Brain microvascular endothelial cell (primary cell): ENCODE data around the gene CCN2.

Source experiments
- DNase-seq: peaks from one replicate; pipeline ENCODE4 v3.0.0-alpha.2; 2020
- H3K27ac ChIP-seq: fragments of 250-450 bp; sonication (Bioruptor Pico); 2 replicates; pipeline ENCODE4 v1.5.1; 2020; ENCODE audit warnings: mild to moderate bottlenecking, moderate library complexity
- H3K27me3 ChIP-seq: fragments of 250-450 bp; sonication (Bioruptor Pico); replicated peaks from 2 replicates; pipeline ENCODE4 v1.5.1; 2020; ENCODE audit warnings: mild to moderate bottlenecking
- H3K36me3 ChIP-seq: fragments of 250-450 bp; sonication (Bioruptor Pico); replicated peaks from 2 replicates; pipeline ENCODE4 v1.5.1; 2020; ENCODE audit warnings: mild to moderate bottlenecking
- H3K4me3 ChIP-seq: 2 replicates; pipeline ENCODE4 v1.5.1; 2011; ENCODE audit warnings: low read depth, mild to moderate bottlenecking, control low read depth, low read length, moderate library complexity
- in situ Hi-C: cut with HindIII; loops from 2 replicates; pipeline ENCODE4 v1.10.0; 2017; ENCODE audit warnings: low sequenced_read_pairs, low pct_ligation_motif_present
- TF ChIP-seq, protein P1 (sequence below): IDR thresholded peaks from 2 replicates; pipeline ENCODE4 v1.5.1; 2011; ENCODE audit warnings: low read depth, mild to moderate bottlenecking, moderate library complexity, low read length, control low read depth, inconsistent platforms; ENCODE audit errors: missing control alignments

Gene CCN2

GRCh38 chr6:131900231-131900630 is 50.9 kb downstream of the CCN2 start:
- Histone ChIP-seq H3K36me3 (no peaks in the 10 kb centered on the region), H3K4me3 (no peak overlapping the region), H3K27ac (no peak overlapping the region), H3K27me3 (no peaks in the 10 kb centered on the region)
- in situ Hi-C loops = no loop called here
- no peak for DNase-seq
- TF ChIP-seq, protein P1, sequence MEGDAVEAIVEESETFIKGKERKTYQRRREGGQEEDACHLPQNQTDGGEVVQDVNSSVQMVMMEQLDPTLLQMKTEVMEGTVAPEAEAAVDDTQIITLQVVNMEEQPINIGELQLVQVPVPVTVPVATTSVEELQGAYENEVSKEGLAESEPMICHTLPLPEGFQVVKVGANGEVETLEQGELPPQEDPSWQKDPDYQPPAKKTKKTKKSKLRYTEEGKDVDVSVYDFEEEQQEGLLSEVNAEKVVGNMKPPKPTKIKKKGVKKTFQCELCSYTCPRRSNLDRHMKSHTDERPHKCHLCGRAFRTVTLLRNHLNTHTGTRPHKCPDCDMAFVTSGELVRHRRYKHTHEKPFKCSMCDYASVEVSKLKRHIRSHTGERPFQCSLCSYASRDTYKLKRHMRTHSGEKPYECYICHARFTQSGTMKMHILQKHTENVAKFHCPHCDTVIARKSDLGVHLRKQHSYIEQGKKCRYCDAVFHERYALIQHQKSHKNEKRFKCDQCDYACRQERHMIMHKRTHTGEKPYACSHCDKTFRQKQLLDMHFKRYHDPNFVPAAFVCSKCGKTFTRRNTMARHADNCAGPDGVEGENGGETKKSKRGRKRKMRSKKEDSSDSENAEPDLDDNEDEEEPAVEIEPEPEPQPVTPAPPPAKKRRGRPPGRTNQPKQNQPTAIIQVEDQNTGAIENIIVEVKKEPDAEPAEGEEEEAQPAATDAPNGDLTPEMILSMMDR = no peak

- H3K27me3 ChIP-seq = no peaks in the 10 kb centered on the region
- TF ChIP-seq, protein P1 = no peak
- no peaks in the 10 kb centered on the region for H3K36me3 ChIP-seq
- no peak for DNase-seq
- H3K27ac ChIP-seq = no peak overlapping the region
- in situ Hi-C loops = loop anchor here (10.0 kb wide), 1 partner anchor 214 kb away; no protein-coding TSS in a partner anchor
- no peak overlapping the region for H3K4me3 ChIP-seq
Observed at GRCh38 chr6:131898718-131899117, 52.5 kb downstream of the CCN2 start.
